ENCODE measurements around the gene THOC6.
"Not testable (repeated sequence)": the region's sequence is repeated elsewhere in the genome, so short reads cannot be mapped to it uniquely, and the experiment has no call there.

THOC6 gene

DNA sequence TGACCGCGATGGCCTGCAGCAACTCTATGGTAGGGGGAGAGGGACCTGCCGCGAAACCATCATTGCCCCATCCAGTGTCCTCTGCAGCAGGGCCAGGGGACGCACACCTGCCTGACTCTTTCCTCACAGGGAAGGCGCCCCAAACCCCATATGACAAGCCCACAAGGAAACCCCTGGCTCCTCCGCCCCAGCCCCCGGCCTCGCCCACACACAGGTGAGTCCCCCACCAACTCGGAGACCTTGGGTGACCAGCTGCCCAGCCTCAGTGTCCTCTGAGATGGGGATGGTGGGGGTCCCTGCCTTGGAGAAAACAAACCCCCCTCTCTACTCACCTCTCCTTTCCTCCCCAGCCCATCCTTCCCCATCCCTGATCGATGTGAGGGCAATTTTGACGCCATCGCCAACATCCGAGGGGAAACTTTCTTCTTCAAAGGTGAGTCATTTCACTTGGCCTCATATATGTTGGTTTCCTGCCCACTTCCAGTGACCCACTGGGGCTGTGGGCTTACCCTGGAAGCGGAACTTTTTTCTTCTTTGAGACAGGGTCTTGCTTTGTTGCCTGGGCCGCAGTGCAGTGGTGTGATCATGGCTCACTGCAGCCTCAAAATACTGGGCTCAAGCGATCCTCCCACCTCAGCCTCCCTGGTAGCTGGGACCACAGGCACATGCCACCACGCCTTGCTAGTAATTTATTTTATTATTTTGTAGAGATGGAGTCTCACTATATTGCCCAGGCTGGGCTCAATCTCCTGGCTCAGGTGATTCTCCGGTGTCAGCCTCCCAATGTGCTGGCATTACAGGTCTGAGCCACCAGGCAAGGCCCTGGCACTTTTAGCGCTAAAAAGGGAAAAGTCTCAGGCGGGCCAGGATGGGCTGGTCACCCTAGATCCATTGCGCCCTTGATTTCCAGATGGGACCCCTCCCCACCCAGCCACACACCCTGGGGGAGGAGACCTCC is 33.6 kb downstream of the THOC6 start:
- DNase-seq: no peak

DNA sequence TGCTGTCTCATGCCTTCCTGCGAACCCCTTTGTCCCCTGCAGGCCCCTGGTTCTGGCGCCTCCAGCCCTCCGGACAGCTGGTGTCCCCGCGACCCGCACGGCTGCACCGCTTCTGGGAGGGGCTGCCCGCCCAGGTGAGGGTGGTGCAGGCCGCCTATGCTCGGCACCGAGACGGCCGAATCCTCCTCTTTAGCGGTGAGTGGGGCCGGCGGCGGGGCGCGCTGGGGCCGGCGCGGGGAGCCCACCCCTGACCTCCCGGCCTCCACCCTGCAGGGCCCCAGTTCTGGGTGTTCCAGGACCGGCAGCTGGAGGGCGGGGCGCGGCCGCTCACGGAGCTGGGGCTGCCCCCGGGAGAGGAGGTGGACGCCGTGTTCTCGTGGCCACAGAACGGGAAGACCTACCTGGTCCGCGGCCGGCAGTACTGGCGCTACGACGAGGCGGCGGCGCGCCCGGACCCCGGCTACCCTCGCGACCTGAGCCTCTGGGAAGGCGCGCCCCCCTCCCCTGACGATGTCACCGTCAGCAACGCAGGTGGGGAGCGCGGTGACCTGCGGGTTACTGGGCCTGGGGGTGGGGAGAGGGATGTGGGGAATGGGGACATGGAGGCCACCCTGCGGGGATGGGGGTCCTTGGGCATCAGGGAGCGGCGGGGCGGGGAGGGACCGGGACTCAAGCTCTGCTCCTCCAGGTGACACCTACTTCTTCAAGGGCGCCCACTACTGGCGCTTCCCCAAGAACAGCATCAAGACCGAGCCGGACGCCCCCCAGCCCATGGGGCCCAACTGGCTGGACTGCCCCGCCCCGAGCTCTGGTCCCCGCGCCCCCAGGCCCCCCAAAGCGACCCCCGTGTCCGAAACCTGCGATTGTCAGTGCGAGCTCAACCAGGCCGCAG is 34.5 kb downstream of the THOC6 start:
- DNase-seq: peak; percentile 61

- peak; percentile 90 for DNase-seq
Observed at GRCh38 chr16:3059041-3059722, 35.3 kb downstream of the THOC6 start.

GRCh38 chr16:3059723-3060242 is 35.9 kb downstream of the THOC6 start:
- DNase-seq: no peak

- DNase-seq: no peak
Observed at GRCh38 chr16:3060339-3061127, 36.7 kb downstream of the THOC6 start.

DNA sequence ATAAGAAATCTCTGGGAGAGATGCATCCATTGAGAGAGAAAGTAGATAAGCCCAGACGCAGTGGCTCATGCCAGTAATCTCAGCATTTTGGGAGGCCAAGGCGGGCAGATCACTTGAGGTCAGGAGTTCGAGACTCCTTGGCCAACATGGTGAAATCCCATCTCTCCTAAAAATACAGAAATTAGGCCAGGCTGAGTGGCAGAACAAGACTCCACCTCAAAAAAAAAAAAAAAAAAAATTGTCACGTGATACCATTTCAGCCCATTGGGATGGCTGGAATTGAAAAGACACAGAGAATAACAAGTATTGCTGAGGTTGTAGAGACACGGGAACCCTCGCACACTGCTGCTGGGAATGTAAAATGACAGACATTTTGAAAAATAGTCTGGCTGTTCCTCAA is 38.7 kb downstream of the THOC6 start:
- DNase-seq: no peak

DNA sequence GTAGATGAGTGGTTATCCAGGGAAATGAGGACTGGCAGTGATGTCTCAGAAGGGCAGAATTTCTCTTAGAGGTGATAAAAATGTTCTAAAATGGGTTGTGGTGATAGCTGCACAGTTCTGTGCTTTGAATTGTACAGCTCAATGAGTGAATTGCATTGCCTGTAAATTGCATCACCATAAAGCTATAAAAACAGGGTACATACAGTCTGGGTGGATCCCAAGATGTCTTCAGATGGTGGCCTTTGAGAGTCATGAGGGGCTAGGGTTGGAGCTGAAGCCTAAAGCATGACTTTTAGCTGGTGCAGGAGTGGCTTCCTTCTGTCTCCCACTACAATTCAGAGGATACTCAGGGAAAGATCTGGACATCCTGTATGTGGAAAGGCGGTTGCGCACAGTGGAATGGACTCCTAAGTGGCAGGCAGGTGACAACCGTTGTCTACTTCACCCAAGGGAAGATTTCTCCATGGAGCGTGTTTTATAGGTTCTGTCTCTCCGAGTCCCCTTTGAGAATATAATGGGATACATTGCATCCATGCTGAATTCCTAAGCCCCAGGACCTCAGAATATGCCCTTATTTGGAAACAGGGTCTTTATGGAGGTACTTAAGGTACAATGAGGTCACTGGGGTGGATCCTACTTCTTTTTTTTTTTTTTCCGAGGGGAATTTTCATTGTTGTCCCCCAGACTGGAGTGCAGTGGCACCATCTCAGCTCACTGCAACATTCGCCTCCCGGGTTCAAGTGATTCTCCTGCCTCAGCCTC is 40.0 kb downstream of the THOC6 start:
- DNase-seq: no peak

GRCh38 chr16:3065069-3065741 is 41.4 kb downstream of the THOC6 start, which contains the start of gene IL32:
Gene IL32 (plus strand): TSS chr16:3065640. CDS start chr16:3065812, 172 bp downstream.
- peak; percentile 89 for DNase-seq

DNA sequence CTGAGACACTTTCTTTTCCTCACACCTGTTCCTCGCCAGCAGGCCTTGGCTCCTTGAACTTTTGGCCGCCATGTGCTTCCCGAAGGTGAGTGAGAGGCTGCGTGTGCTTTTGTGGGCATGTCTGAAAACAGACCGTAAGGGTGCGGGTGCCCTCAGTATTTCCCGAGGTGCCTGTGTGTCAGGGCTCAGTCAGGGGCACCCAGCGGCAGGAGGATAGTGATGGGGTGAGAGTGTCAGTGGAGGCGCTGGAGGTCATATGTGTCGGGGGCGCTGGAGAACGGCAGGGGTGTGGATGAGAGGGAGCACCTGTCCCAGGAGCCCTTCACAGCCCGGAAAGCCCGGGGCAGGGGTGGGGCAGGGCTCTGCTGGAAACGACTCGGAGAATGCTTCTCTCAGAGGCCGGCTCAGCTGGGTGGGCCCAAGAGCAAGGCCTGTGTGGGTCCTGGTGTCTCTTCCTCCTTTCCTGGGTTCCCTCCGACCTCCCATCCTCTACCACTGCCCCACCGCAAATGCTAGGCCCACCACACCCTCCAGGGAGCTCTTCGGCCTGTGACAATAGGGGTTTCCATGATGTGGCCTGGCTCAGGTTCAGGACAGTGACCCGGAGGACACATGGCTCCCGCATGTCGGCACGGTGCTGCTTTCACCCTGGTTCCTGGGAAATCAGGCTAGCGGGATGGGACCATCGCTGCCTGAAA is 42.1 kb downstream of the THOC6 start:
- DNase-seq: no peak

DNA sequence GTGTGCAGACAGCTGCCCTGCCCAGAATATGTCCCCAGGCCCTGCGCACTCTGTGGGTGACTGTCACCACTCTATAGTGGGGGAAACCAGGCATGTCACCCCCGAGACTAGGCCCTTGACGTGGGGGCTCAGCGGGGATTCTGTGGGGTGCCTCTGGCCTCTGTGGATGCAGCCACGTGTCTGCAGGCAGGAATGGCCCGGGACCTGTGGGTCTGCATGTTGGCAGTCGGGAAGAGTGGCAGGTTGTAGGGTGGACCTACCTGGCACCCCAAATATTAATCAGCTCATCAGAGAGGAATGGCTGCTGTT is 42.6 kb downstream of the THOC6 start:
- DNase-seq: no peak

GRCh38 chr16:3068487-3068886 is 44.7 kb downstream of the THOC6 start:
- DNase-seq: peak; percentile 52

- not testable (repeated sequence) for DNase-seq
Observed at GRCh38 chr16:3069146-3069545, 45.3 kb downstream of the THOC6 start.

DNA sequence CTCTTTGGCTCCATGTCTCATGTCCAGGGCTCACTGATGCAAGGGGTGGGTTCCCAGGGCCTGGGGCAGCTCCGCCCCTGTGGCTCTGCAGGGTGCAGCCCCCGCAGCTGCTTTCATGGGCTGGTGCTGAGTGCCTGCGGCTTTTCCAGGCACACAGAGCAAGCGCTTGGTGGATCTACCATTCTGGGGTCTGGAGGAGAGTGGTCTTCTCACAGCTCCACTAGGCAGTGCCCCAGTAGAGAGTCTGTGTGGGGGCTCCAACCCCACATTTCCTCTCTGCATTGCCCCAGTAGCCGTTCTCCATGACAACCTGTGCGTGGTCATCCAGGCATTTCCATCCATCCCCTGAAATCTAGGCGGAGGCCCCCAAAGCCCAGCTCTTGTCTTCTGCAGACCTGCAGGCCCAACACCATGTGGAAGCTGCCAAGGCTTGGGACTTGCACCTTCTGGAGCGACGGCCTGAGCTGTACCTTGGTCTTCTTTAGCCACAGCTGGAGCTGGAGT is 46.8 kb downstream of the THOC6 start:
- DNase-seq: peak; percentile 55

DNA sequence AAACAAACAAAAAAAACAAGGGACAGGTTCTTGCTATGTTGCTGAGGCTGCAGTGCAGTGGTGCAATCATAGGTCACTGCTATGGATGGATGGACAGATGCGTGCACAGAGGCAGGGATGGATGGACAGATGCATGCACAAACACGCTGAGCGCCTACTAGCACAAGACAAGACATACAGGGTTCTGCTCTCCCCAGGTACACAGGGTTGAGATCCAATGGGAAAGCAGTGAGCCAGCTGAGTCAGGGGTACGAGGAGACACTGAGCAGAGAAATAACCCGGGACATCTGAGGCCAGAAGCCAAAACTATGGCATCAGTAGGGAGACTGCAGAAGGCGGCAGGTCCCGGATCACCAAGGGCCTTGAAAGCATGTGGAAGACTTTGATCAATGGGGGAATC is 47.8 kb downstream of the THOC6 start:
- peak; percentile 47 for DNase-seq

GRCh38 chr16:3072148-3072547 is 48.3 kb downstream of the THOC6 start:
- peak; percentile 60 for DNase-seq

DNA sequence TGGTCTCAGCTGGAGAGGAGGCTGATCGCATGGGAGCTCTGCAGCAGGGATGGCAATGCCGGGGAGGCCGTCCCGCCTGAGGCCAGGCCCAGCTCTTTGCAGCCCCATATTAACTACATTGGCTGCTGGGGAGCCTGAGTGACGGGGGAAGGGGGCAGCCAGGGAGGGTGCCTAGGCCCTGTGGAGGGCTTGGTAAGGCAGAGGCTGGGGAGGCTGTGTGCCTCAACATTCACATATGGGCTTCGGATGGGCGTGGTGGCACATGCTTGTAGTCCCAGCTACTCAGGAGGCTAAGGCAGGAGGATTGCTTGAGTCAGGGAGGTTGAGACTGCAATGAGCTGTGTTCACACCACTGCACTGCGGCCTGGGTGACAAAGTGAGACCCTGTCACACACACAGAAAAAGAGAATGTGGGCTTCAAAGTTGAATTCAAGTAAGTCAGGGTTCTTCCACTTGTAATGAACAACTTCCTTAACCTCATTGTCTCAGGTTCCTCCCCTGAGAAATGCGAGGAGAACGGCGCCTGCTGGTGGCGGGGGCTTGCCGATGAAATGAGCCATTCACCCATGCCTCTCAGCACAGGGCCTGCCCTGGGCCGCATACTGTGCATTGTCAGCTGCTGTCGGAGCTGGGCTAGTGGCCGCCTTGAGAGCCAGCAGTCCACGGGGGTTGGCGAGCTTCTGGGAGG is 48.9 kb downstream of the THOC6 start:
- DNase-seq: peak; percentile 64

DNA sequence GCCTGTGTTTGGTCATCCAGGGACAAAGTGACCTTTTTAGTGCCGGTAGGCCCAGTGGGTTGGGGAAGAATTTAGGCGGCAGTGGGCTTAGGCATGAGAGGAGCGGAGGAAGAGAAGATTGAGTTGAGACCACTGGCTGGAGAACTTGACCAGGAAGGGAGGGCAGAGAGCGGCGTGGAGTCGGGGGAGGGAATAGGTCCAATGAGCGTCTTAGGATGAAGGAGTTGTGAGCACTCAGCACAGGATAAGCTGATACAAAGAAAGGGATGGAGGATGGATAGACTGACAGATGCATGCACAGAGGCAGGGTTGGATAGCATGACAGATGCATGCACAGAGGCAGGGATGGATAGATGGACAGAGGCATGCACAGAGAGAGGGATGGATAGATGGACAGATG is 49.6 kb downstream of the THOC6 start:
- DNase-seq: no peak

DNA sequence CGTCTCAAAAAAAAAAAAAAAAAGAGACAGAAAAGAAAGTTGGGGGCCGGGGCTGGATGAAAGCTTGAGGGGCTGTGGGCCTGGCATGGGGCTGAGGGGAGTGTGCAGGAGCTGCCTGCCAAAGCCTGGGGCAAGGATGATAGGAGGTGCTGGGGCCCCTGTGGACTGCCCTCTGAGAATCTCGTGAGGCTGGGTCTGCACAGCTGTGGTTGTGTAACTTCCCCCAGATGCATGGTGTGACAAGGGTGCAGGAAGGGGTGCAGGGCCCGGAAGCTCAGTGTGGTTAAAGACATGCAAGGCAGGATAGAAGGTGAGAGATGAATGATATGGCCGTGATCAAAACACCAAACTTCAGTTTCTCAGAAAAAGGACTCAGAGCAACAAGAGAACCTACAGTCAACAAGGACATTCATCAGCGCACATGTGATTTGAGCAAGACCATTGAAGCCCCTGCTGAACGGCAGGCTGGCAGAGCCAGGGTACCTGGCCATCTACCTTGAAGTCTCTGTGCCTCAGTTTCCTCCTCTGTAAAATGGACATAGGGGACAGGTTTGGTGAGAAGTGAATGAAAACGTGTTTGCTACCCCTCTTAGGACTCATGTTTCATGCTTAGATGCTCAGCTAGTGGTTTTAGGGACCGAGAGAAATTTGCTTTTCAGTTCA is 51.2 kb downstream of the THOC6 start:
- DNase-seq: peak; percentile 89

DNA sequence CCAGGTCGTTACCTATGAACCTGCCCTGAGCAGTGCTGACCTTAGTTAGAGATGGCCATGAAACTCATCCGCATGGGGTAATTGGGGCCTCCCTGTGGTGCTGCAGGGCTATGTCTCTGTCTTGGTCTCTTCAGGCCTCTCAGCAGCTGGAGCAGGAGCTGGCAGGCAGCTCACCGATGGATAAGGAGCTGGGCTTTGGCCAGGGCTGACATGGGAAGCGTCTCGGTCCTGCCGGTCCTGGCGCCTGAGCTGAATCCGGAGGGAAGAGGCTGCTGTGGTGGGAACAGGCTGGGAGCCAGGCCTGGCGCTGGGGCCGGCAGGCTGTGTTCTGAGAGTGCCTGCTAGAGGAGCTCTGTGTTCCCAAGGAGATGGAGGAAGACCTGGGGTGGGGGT is 51.7 kb downstream of the THOC6 start:
- peak; percentile 38 for DNase-seq

All from CD4-positive, alpha-beta T cell treated with Interleukin-10 for 1 hour (primary cell).